ENCODE data around the gene MCCD1.

DNA sequence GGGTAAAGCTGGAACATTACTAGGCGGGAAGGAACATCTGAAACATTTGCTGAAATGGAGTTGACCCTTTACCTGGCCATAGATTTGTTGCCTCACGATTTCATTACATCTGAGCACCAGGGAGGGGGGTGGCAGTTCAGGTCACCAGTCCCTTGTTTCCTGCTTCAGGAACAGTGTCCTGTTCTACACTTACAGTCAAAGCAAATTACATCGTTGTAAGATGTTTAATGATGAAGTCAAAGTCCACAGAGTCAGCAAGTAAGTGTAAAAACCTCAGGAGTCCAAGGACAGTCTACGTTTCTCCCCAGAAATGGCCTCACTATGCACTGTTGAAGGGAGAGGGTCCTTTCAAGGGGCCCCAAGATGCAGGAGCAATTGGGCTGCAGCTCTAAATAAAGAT, 39.7 kb upstream of the MCCD1 start:
- no peak for TF ChIP-seq YY1 (IDR thresholded peaks at IDR 0.05; ENCODE audit: insufficient read depth, insufficient replicate concordance, low read depth, low read length)
- TF ChIP-seq ZNF749 (CRISPR knock-in tag; IDR thresholded peaks at IDR 0.05; ENCODE audit: borderline replicate concordance), result no peak

Measured in HepG2 (cell line).